OCI-LY7 (cell line): ENCODE results near the gene NSMF. TPM values are rescaled to one million over a fixed set of nuclear protein-coding genes. Genes with fewer than 3 reads are reported as not detected.

ENCODE experiments used
- BruUV-seq: library from RNA; stranded (reverse); fragments of 400-500 nt; replicated peaks from 2 replicates; lab custom pipeline; 2021; lab: Mats Ljungman, UMichigan
- CTCF ChIA-PET: fragments of 300-600 bp; sonication (Branson Sonifier 250); formaldehyde crosslinking; loops from one replicate; lab custom pipeline; 2022; ENCODE audit warnings: antibody characterized with exemption; ENCODE audit not compliant: unreplicated experiment; lab: Charles Lee
- POLR2A ChIA-PET: fragments of 300-600 bp; sonication (Branson Sonifier 250); formaldehyde crosslinking; loops from one replicate; lab custom pipeline; 2022; ENCODE audit warnings: antibody characterized with exemption; lab: Charles Lee
- DNase-seq: peaks from one replicate; pipeline ENCODE4 v3.0.0-alpha.2; 2015; ENCODE audit warnings: low spot score
- H2AFZ ChIP-seq: fragments of 200-600 bp; sonication (generic), shearing (Covaris generic); 2 replicates; pipeline ENCODE4 v1.6.1; 2014; ENCODE audit warnings: mild to moderate bottlenecking, antibody characterized with exemption, low read length, moderate library complexity
- H3K27ac ChIP-seq: fragments of 200-600 bp; sonication (generic); 2 replicates; pipeline ENCODE4 v1.5.1; 2014; ENCODE audit warnings: mixed run types, low read depth, mild to moderate bottlenecking, moderate library complexity, low read length, inconsistent platforms; ENCODE audit not compliant: poor library complexity, severe bottlenecking
- H3K36me3 ChIP-seq: fragments of 200-600 bp; sonication (generic); 2 replicates; pipeline ENCODE4 v1.6.1; 2014; ENCODE audit warnings: mild to moderate bottlenecking, antibody characterized with exemption, low read length, moderate library complexity, mixed read lengths; ENCODE audit not compliant: insufficient read depth
- H3K4me1 ChIP-seq: fragments of 200-600 bp; sonication (generic); 2 replicates; pipeline ENCODE4 v1.5.1; 2014; ENCODE audit warnings: mild to moderate bottlenecking, low read length; ENCODE audit not compliant: insufficient read depth, poor library complexity, severe bottlenecking
- H3K4me2 ChIP-seq: fragments of 200-600 bp; sonication (generic); 2 replicates; pipeline ENCODE4 v1.6.1; 2014; ENCODE audit warnings: mild to moderate bottlenecking, low read length
- H3K4me3 ChIP-seq: fragments of 200-600 bp; sonication (generic); 2 replicates; pipeline ENCODE4 v1.5.1; 2014; ENCODE audit warnings: mild to moderate bottlenecking, low read depth, low read length; ENCODE audit not compliant: poor library complexity, severe bottlenecking
- H3K79me2 ChIP-seq: fragments of 200-600 bp; sonication (generic); 2 replicates; pipeline ENCODE4 v1.6.1; 2016; ENCODE audit warnings: low read depth, mild to moderate bottlenecking, low read length, moderate library complexity, mixed read lengths; ENCODE audit not compliant: insufficient read depth
- H3K9me2 ChIP-seq: fragments of 200-600 bp; sonication (generic); 2 replicates; pipeline ENCODE4 v1.6.1; 2016; ENCODE audit warnings: mild to moderate bottlenecking, low read length, mixed read lengths; ENCODE audit not compliant: insufficient read depth
- H3K9me3 ChIP-seq: fragments of 200-600 bp; sonication (generic); 2 replicates; pipeline ENCODE4 v1.6.1; 2014; ENCODE audit warnings: mild to moderate bottlenecking, mixed run types, low read length, mixed read lengths
- H4K20me1 ChIP-seq: fragments of 200-600 bp; sonication (generic); 2 replicates; pipeline ENCODE4 v1.6.1; 2014; ENCODE audit warnings: mild to moderate bottlenecking, antibody characterized with exemption, low read length, moderate library complexity, mixed read lengths; ENCODE audit not compliant: insufficient read depth
- CTCF ChIP-seq: fragments of 200-600 bp; sonication (generic); conservative IDR thresholded peaks from 2 replicates; pipeline ENCODE4 v1.5.1; 2014; ENCODE audit warnings: mild to moderate bottlenecking, antibody characterized with exemption, low read length, moderate library complexity, mixed read lengths
- EZH2phosphoT487 ChIP-seq: fragments of 200-600 bp; sonication (generic); IDR thresholded peaks from 2 replicates; pipeline ENCODE4 v1.6.1; 2018; ENCODE audit warnings: low read depth, borderline replicate concordance, mild to moderate bottlenecking, mixed run types, antibody characterized with exemption, low read length, moderate library complexity, mixed read lengths
- intact Hi-C: fragments of 100-400 bp; cut with micrococcal nuclease; formaldehyde crosslinking; loops from one replicate; pipeline ENCODE4 v1.10.0; 2022; ENCODE audit not compliant: unreplicated experiment
- total RNA-seq, 2 experiments: library from RNA; depleted of rRNA in 1 of 2; stranded (reverse); fragments of >200 nt in 1 of 2; shearing (Covaris generic) in 1 of 2; gene quantifications; 2 replicates each; pipeline ENCODE4 v1.2.3, GENCODE V29; 2014 to 2022

NSMF gene
- total RNA-seq, 2 experiments from 2014 or later: 20.3 to 29.8 TPM

GRCh38 chr9:137479892-137480685 is 21.0 kb upstream of the NSMF start:
- no peaks in the 10 kb centered on the region for H3K79me2 ChIP-seq
- intact Hi-C loops: no loop called here
- BruUV-seq: no TSS peak
- no peaks in the 10 kb centered on the region for H3K36me3 ChIP-seq
- ChIA-PET CTCF (no interaction called here), POLR2A (no interaction called here)
- no peak overlapping the region for H3K4me2 ChIP-seq
- no peaks in the 10 kb centered on the region for H4K20me1 ChIP-seq
- peaks cover 10% of the 10 kb centered on the region; the same call in 1 of the 2 replicates for H3K9me3 ChIP-seq
- no peak overlapping the region for H3K4me3 ChIP-seq
- H3K4me1 ChIP-seq: no peaks in the 10 kb centered on the region
- no peaks in the 10 kb centered on the region for H3K9me2 ChIP-seq
- H2AFZ ChIP-seq: no peak overlapping the region
- DNase-seq: no peak
- H3K27ac ChIP-seq: no peak overlapping the region
- TF ChIP-seq CTCF (no peak), EZH2phosphoT487 (no peak)

- H3K79me2 ChIP-seq: no peaks in the 10 kb centered on the region
- DNase-seq: no peak
- H4K20me1 ChIP-seq: no peaks in the 10 kb centered on the region
- H3K4me1 ChIP-seq: no peaks in the 10 kb centered on the region
- ChIA-PET POLR2A (no interaction called here), CTCF (no interaction called here)
- no TSS peak for BruUV-seq
- H3K9me3 ChIP-seq: peaks cover 10% of the 10 kb centered on the region; the same call in 1 of the 2 replicates
- H3K27ac ChIP-seq: no peak overlapping the region
- H3K4me2 ChIP-seq: no peak overlapping the region
- no peak for TF ChIP-seq EZH2phosphoT487
- TF ChIP-seq CTCF: no peak
- H3K9me2 ChIP-seq: no peaks in the 10 kb centered on the region
- no peak overlapping the region for H3K4me3 ChIP-seq
- intact Hi-C loops: no loop called here
- H3K36me3 ChIP-seq: no peaks in the 10 kb centered on the region
- no peak overlapping the region for H2AFZ ChIP-seq
These were observed 20.1 kb upstream of the NSMF start for GRCh38 chr9:137478962-137479861.
